Activated CD4-positive, alpha-beta T cell treated with anti-CD3 and anti-CD28 coated beads, Interleukin-2, amount 10 ng/mL, durations not matched to agents 7 days and 5 days (primary cell): ENCODE data around the gene PRDM8. TPM values are rescaled to one million over a fixed set of nuclear protein-coding genes. Genes with fewer than 3 reads are reported as not detected.
A peak's percentile ranks its signal among the peaks of the same experiment; 100 is the strongest.
"Not testable (repeated sequence)": the region's sequence is repeated elsewhere in the genome, so short reads cannot be mapped to it uniquely, and the experiment has no call there.

Source experiments
- CTCF ChIA-PET: fragments of 350-600 bp; sonication (Branson Sonifier 250); formaldehyde crosslinking; loops from one replicate; lab custom pipeline; 2021; ENCODE audit warnings: antibody characterized with exemption; lab: Charles Lee
- POLR2A ChIA-PET: fragments of 350-600 bp; sonication (Branson Sonifier 250); formaldehyde crosslinking; loops from one replicate; lab custom pipeline; 2021; ENCODE audit warnings: antibody characterized with exemption; lab: Charles Lee
- DNase-seq: peaks from one replicate; pipeline ENCODE4 v3.0.0-alpha.2; 2020
- H3K27ac Mint-ChIP-seq: one replicate; pipeline ENCODE4 v1.8.0; 2021; ENCODE audit warnings: mild to moderate bottlenecking, moderate library complexity, mixed read lengths
- H3K27me3 Mint-ChIP-seq: one replicate; pipeline ENCODE4 v1.8.0; 2021; ENCODE audit warnings: mixed read lengths
- H3K36me3 Mint-ChIP-seq: one replicate; pipeline ENCODE4 v1.8.0; 2021; ENCODE audit warnings: low read depth, mixed read lengths
- H3K4me1 Mint-ChIP-seq: one replicate; pipeline ENCODE4 v1.8.0; 2021; ENCODE audit warnings: mixed read lengths
- H3K4me3 Mint-ChIP-seq: one replicate; pipeline ENCODE4 v1.8.0; 2021; ENCODE audit warnings: mild to moderate bottlenecking, moderate library complexity, mixed read lengths
- H3K9me3 Mint-ChIP-seq: one replicate; pipeline ENCODE4 v1.8.0; 2021; ENCODE audit warnings: mixed read lengths
- total RNA-seq, 2 experiments: library from RNA; stranded (reverse); gene quantifications; one replicate each; pipeline ENCODE4 v1.2.3, GENCODE V29; 2021

The PRDM8 gene
- total RNA-seq, 2 experiments from 2014 or later: 4.8 to 5.2 TPM

- peaks cover 17% of the 10 kb centered on the region for H3K9me3 Mint-ChIP-seq
- peaks cover 32% of the 10 kb centered on the region for H3K36me3 Mint-ChIP-seq
- peaks cover 5% of the 10 kb centered on the region for H3K27me3 Mint-ChIP-seq
- peak overlapping the region; percentile 60 for H3K4me3 Mint-ChIP-seq
- POLR2A ChIA-PET: interaction anchor here (0.7 to 1.1 kb wide), 4 partner anchors 10 to 94 kb away, joined by 3 to 4 read pairs (median 4); no protein-coding TSS in a partner anchor
- H3K4me1 Mint-ChIP-seq: peaks cover 57% of the 10 kb centered on the region
- peak overlapping the region; percentile 92 for H3K27ac Mint-ChIP-seq
- no peak for DNase-seq
- CTCF ChIA-PET: interaction anchor here (1.0 to 6.1 kb wide), 9 partner anchors 11 to 98 kb away, joined by 3 to 72 read pairs (median 10); partner anchors contain the start of gene ANTXR2
These were observed 25.6 kb upstream of the PRDM8 start for GRCh38 chr4:80171656-80172055.

DNA sequence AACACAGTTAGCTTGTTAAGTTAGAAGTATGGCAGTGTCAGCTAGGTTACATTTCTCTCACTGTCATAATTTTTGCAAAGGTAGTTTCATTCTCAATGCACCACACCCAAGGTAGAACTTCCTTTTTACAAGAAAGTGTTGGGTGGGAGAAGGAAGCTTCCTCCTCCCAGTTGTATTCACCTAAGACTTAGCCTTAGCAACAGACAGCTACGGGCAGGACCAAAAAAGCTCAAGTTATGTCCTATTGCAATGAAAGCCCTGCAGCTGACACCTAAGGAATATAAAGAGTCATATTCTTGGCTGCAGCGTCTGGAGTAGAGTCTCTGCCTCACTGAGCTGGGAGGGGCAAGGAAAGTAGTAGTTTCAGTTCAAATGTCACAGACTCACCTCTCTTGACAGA is 25.1 kb upstream of the PRDM8 start:
- Mint-ChIP-seq H3K4me3 (peak overlapping the region; percentile 60), H3K27ac (peak overlapping the region; percentile 92), H3K36me3 (peaks cover 32% of the 10 kb centered on the region), H3K4me1 (peaks cover 57% of the 10 kb centered on the region), H3K9me3 (peaks cover 18% of the 10 kb centered on the region), H3K27me3 (peaks cover 2% of the 10 kb centered on the region)
- peak; percentile 23 for DNase-seq
- ChIA-PET CTCF (interaction anchor here (1.0 to 6.1 kb wide), 8 partner anchors 11 to 98 kb away, joined by 3 to 72 read pairs (median 9); partner anchors contain the start of gene ANTXR2), POLR2A (interaction anchor here (0.6 to 1.1 kb wide), 5 partner anchors 9 to 94 kb away, joined by 3 to 5 read pairs (median 4); no protein-coding TSS in a partner anchor)

GRCh38 chr4:80173401-80173800 is 23.9 kb upstream of the PRDM8 start:
- DNase-seq: peak; percentile 71
- Mint-ChIP-seq H3K9me3 (peaks cover 27% of the 10 kb centered on the region), H3K4me1 (peaks cover 57% of the 10 kb centered on the region), H3K4me3 (peak overlapping the region; percentile 60), H3K27me3 (peaks cover 2% of the 10 kb centered on the region), H3K36me3 (peaks cover 34% of the 10 kb centered on the region), H3K27ac (peak overlapping the region; percentile 92)
- CTCF ChIA-PET: interaction anchor here (1.0 to 6.1 kb wide), 5 partner anchors 10 to 78 kb away, joined by 3 to 72 read pairs (median 13); no protein-coding TSS in a partner anchor
- POLR2A ChIA-PET: interaction anchor here (0.7 to 1.0 kb wide), 3 partner anchors 48 to 1233 kb away, joined by 3 to 4 read pairs (median 3); no protein-coding TSS in a partner anchor

GRCh38 chr4:80173841-80174240 is 23.5 kb upstream of the PRDM8 start:
- H3K9me3 Mint-ChIP-seq: peaks cover 25% of the 10 kb centered on the region
- POLR2A ChIA-PET: interaction anchor here (0.7 to 1.0 kb wide), 3 partner anchors 48 to 1233 kb away, joined by 3 to 4 read pairs (median 3); no protein-coding TSS in a partner anchor
- H3K4me3 Mint-ChIP-seq: no peak overlapping the region
- CTCF ChIA-PET: interaction anchor here (1.0 to 6.1 kb wide), 3 partner anchors 10 to 79 kb away, joined by 3 to 72 read pairs (median 4); no protein-coding TSS in a partner anchor
- H3K27me3 Mint-ChIP-seq: peaks cover 2% of the 10 kb centered on the region
- peaks cover 56% of the 10 kb centered on the region for H3K4me1 Mint-ChIP-seq
- peak overlapping the region; percentile 92 for H3K27ac Mint-ChIP-seq
- no peak for DNase-seq
- peaks cover 32% of the 10 kb centered on the region for H3K36me3 Mint-ChIP-seq

GRCh38 chr4:80177793-80178192 is 19.5 kb upstream of the PRDM8 start:
- POLR2A ChIA-PET, H3K27ac Mint-ChIP-seq, DNase-seq, H3K4me3 Mint-ChIP-seq, H3K27me3 Mint-ChIP-seq: not testable (repeated sequence)
- peaks cover 28% of the 10 kb centered on the region for H3K36me3 Mint-ChIP-seq
- H3K9me3 Mint-ChIP-seq: peaks cover 36% of the 10 kb centered on the region
- peaks cover 54% of the 10 kb centered on the region for H3K4me1 Mint-ChIP-seq
- CTCF ChIA-PET: interaction anchor here (0.9 to 1.0 kb wide), 2 partner anchors 11 to 34 kb away, joined by 3 read pairs; no protein-coding TSS in a partner anchor

DNA sequence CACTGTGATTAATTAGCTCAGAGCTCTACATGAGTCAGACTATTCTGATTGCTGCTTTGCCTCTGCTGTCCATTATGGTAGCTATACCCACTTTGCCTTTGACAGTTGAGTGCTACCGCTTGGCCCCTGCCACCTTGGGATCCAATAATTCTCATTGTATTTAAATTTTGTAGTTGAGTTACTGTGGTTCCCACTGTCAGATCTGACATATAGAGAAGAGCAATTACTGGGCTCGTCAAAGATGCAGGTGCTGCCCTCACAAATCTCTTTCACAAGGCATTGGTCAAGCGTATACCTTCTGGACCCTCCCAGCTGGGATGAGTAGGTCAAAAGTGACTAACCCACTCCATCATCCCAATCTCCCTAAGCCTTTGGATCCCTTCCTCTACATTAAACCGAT is 18.3 kb upstream of the PRDM8 start:
- Mint-ChIP-seq H3K4me3 (no peak overlapping the region), H3K36me3 (peaks cover 28% of the 10 kb centered on the region), H3K27ac (no peak overlapping the region), H3K9me3 (peaks cover 36% of the 10 kb centered on the region), H3K27me3 (no peaks in the 10 kb centered on the region), H3K4me1 (peaks cover 49% of the 10 kb centered on the region)
- CTCF ChIA-PET: interaction anchor here (0.9 to 8.9 kb wide), 7 partner anchors 8 to 50 kb away, joined by 3 to 91 read pairs (median 4); no protein-coding TSS in a partner anchor
- POLR2A ChIA-PET: no interaction called here
- no peak for DNase-seq

- DNase-seq: no peak
- Mint-ChIP-seq H3K27ac (no peak overlapping the region), H3K4me3 (no peak overlapping the region), H3K4me1 (peaks cover 48% of the 10 kb centered on the region), H3K27me3 (no peaks in the 10 kb centered on the region), H3K9me3 (peaks cover 36% of the 10 kb centered on the region), H3K36me3 (peaks cover 27% of the 10 kb centered on the region)
- ChIA-PET CTCF (interaction anchor here (0.6 to 8.9 kb wide), 10 partner anchors 8 to 1867 kb away, joined by 3 to 91 read pairs (median 4); partner anchors contain the start of gene ANTXR2), POLR2A (no interaction called here)
These were observed 17.6 kb upstream of the PRDM8 start for GRCh38 chr4:80179637-80180161.

DNA sequence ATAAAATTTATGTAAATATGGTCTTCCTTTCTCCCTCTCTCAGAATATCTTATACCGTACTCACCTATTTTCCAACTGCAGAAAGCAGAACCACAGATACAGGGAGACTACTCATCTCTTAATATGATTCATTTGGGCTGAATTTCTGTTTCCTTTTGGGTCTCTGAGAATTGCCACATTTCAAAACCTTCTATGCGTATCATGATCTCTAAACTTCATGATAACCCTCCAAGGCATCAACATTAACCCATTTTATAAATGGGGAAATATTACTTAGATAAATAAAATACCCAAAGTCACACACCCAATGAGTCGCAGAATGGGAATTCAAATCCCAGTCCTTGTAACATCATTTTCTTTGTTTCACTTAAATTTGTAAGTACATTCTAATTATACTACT is 16.6 kb upstream of the PRDM8 start:
- Mint-ChIP-seq H3K9me3 (peaks cover 31% of the 10 kb centered on the region), H3K27me3 (peaks cover 8% of the 10 kb centered on the region), H3K4me3 (no peak overlapping the region), H3K36me3 (peaks cover 29% of the 10 kb centered on the region), H3K27ac (no peak overlapping the region), H3K4me1 (peaks cover 47% of the 10 kb centered on the region)
- ChIA-PET CTCF (interaction anchor here (0.5 to 8.9 kb wide), 4 partner anchors 7 to 123 kb away, joined by 4 to 91 read pairs (median 48); no protein-coding TSS in a partner anchor), POLR2A (interaction anchor here (1.1 kb wide), 1 partner anchor 9 kb away, joined by 4 read pairs; no protein-coding TSS in a partner anchor)
- no peak for DNase-seq

DNA sequence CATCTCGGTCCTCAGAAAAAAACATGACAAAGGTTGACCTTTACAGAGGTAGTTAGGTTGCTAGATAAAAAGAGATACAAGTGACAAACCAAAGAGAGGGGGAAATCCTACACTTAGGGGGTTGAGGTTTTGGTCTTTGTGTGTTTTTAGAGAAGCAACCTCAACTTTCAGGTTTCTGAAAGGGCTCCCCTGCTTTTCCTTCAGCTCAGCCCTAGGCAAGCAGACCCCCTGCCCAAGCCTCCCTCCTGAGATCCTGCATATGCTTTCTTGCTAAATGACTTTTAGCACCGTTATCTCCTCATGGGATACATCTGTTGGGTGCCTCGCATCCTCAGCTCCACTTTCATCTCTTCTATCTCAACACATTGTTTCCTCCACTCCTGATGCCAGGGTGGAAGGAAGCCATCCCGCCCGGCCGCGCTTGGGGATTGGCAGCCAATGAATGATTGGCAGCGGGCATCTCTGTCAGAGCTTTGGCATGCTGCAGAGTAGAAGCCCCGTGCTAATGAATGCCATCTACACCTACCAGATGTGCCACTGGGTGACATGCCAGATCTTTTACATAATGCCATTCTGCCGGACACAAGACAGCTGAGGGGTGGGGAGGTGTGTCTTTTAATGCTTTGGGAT is 15.0 kb upstream of the PRDM8 start:
- Mint-ChIP-seq H3K4me1 (peaks cover 57% of the 10 kb centered on the region), H3K27me3 (peaks cover 20% of the 10 kb centered on the region), H3K36me3 (peaks cover 28% of the 10 kb centered on the region), H3K27ac (peak overlapping the region; percentile 26), H3K9me3 (peaks cover 27% of the 10 kb centered on the region), H3K4me3 (peak overlapping the region; percentile 20)
- ChIA-PET CTCF (interaction anchor here (0.5 to 8.9 kb wide), 9 partner anchors 9 to 1394 kb away, joined by 3 to 91 read pairs (median 7); no protein-coding TSS in a partner anchor), POLR2A (interaction anchor here (0.6 to 1.1 kb wide), 2 partner anchors 11 to 56 kb away, joined by 3 to 6 read pairs; no protein-coding TSS in a partner anchor)
- DNase-seq: peak; percentile 22

GRCh38 chr4:80183250-80184052 is 13.9 kb upstream of the PRDM8 start:
- Mint-ChIP-seq H3K27me3 (peaks cover 25% of the 10 kb centered on the region), H3K9me3 (peaks cover 19% of the 10 kb centered on the region), H3K4me3 (peak overlapping the region; percentile 91), H3K36me3 (peaks cover 26% of the 10 kb centered on the region), H3K27ac (peak overlapping the region; percentile 97), H3K4me1 (peaks cover 57% of the 10 kb centered on the region)
- ChIA-PET CTCF (interaction anchor here (0.7 to 8.9 kb wide), 17 partner anchors 10 to 123 kb away, joined by 3 to 91 read pairs (median 5); no protein-coding TSS in a partner anchor), POLR2A (interaction anchor here (0.6 to 1.0 kb wide), 2 partner anchors 11 to 12 kb away, joined by 3 to 4 read pairs; no protein-coding TSS in a partner anchor)
- DNase-seq: peak; percentile 22

- Mint-ChIP-seq H3K4me1 (peaks cover 57% of the 10 kb centered on the region), H3K27me3 (peaks cover 25% of the 10 kb centered on the region), H3K4me3 (peak overlapping the region; percentile 91), H3K9me3 (peaks cover 14% of the 10 kb centered on the region), H3K36me3 (peaks cover 22% of the 10 kb centered on the region), H3K27ac (peak overlapping the region; percentile 97)
- peak; percentile 91 for DNase-seq
- ChIA-PET CTCF (interaction anchor here (0.7 to 8.9 kb wide), 25 partner anchors 10 to 361 kb away, joined by 3 to 91 read pairs (median 3); no protein-coding TSS in a partner anchor), POLR2A (no interaction called here)
These were observed 13.1 kb upstream of the PRDM8 start for GRCh38 chr4:80184053-80184824.
